Measurements from ENCODE around the gene IGLL5. TPM values are rescaled to one million over a fixed set of nuclear protein-coding genes. Genes with fewer than 3 reads are reported as not detected.

Gene IGLL5
- total and polyA plus RNA-seq, 4 experiments from 2014 or later: 0.26 to 3.6 TPM; not detected in 2

DNA sequence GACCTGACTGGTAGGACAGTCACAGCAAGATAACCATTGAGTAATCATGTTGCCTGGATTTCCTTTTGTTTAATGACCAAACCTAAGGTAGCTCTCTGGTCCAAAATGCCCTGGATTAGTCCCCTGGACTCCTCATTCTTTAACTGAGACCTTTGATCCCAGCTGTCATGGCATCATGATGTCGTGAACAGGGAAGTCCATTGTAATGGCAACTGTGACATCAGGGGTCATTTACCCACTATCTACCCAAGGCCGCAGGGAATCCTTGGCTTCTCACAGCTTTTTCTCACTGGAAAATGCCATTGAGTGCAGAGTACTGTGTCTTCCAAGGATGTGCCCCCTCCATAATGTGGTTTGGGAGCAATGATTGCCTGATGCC lies 29.1 kb upstream of the IGLL5 start:
- ChIA-PET POLR2A (ENCODE audit: partially characterized antibody) (interaction anchor here (14.8 kb wide), 1 partner anchor 42 kb away, joined by 250 read pairs; no protein-coding TSS in a partner anchor), CTCF (ENCODE audit: partially characterized antibody) (interaction anchor here (0.9 to 15.2 kb wide), 7 partner anchors 10 to 113 kb away, joined by 3 to 560 read pairs (median 9); no protein-coding TSS in a partner anchor)
- Histone ChIP-seq H3K27ac (ENCODE audit: low read depth, low read length) (no peak overlapping the region), H3K9me3 (ENCODE audit: control insufficient read depth in 1 of 2, low read length in 2 of 2) (no peaks in the 10 kb centered on the region), H3K27me3 (ENCODE audit: insufficient read depth, low read length) (no peaks in the 10 kb centered on the region), H3K4me1 (ENCODE audit: insufficient read depth, low read length) (no peaks in the 10 kb centered on the region), H3K36me3 (ENCODE audit: insufficient read depth, low read length) (no peaks in the 10 kb centered on the region), H3K4me3 (ENCODE audit: low read length in 2 of 2) (no peak overlapping the region)
- no peak overlapping the region for H3K4me3 Mint-ChIP-seq
- no peak overlapping the region for H3K27ac Mint-ChIP-seq
- H3K4me1 Mint-ChIP-seq: peaks cover 7 to 17% (median 8%) of the 10 kb centered on the region in 4 donors
- no peaks in the 10 kb centered on the region for H3K9me3 Mint-ChIP-seq
- intact Hi-C loops (cut with micrococcal nuclease): no loop called here
- no peaks in the 10 kb centered on the region for H3K27me3 Mint-ChIP-seq
- DNase-seq: no peak
- no peaks in the 10 kb centered on the region for H3K36me3 Mint-ChIP-seq

- no peak overlapping the region for H3K27ac ChIP-seq (ENCODE audit: low read depth, low read length)
- Mint-ChIP-seq H3K27ac (peak overlapping the region in 4 of 7 donors; percentile 52 to 93 (median 80)), H3K9me3 (no peaks in the 10 kb centered on the region), H3K4me1 (peaks cover 35 to 49% (median 41%) of the 10 kb centered on the region in 4 donors), H3K27me3 (no peaks in the 10 kb centered on the region), H3K4me3 (peak overlapping the region in 1 of 8 donors; percentile 0), H3K36me3 (no peaks in the 10 kb centered on the region)
- intact Hi-C loops (cut with micrococcal nuclease): no loop called here
- ChIA-PET CTCF (ENCODE audit: partially characterized antibody) (interaction anchor here (0.9 to 6.4 kb wide), 5 partner anchors 7 to 14 kb away, joined by 3 to 48 read pairs (median 3); no protein-coding TSS in a partner anchor), POLR2A (ENCODE audit: partially characterized antibody) (interaction anchor here (1.0 to 3.8 kb wide), 4 partner anchors 11 to 44 kb away, joined by 3 to 36 read pairs (median 4); no protein-coding TSS in a partner anchor)
- no peaks in the 10 kb centered on the region for H3K27me3 ChIP-seq (ENCODE audit: insufficient read depth, low read length)
- H3K4me1 ChIP-seq (ENCODE audit: insufficient read depth, low read length): peaks cover 35% of the 10 kb centered on the region
- H3K4me3 ChIP-seq (ENCODE audit: low read length in 2 of 2): no peak overlapping the region
- DNase-seq: no peak
- no peaks in the 10 kb centered on the region for H3K9me3 ChIP-seq (ENCODE audit: control insufficient read depth in 1 of 2, low read length in 2 of 2)
- H3K36me3 ChIP-seq (ENCODE audit: insufficient read depth, low read length): no peaks in the 10 kb centered on the region
These were observed 24.6 kb upstream of the IGLL5 start for GRCh38 chr22:22863001-22863400.

GRCh38 chr22:22865311-22866072 lies 22.1 kb upstream of the IGLL5 start:
- Mint-ChIP-seq H3K27me3 (no peaks in the 10 kb centered on the region), H3K9me3 (no peaks in the 10 kb centered on the region), H3K4me1 (peaks cover 35 to 55% (median 41%) of the 10 kb centered on the region in 4 donors), H3K4me3 (peak overlapping the region in 7 of 8 donors; percentile 33 to 67 (median 51)), H3K36me3 (no peaks in the 10 kb centered on the region), H3K27ac (peak overlapping the region; percentile 50 to 95 (median 83))
- intact Hi-C loops (cut with micrococcal nuclease): no loop called here
- Histone ChIP-seq H3K9me3 (ENCODE audit: control insufficient read depth in 1 of 2, low read length in 2 of 2) (no peaks in the 10 kb centered on the region), H3K4me1 (ENCODE audit: insufficient read depth, low read length) (peaks cover 35% of the 10 kb centered on the region), H3K27ac (ENCODE audit: low read depth, low read length) (no peak overlapping the region), H3K4me3 (ENCODE audit: low read length in 2 of 2) (no peak overlapping the region), H3K27me3 (ENCODE audit: insufficient read depth, low read length) (no peaks in the 10 kb centered on the region), H3K36me3 (ENCODE audit: insufficient read depth, low read length) (no peaks in the 10 kb centered on the region)
- peak; percentile 53 to 71 (median 59) for DNase-seq
- ChIA-PET POLR2A (ENCODE audit: partially characterized antibody) (interaction anchor here (0.6 to 3.8 kb wide), 12 partner anchors 8 to 112 kb away, joined by 3 to 36 read pairs (median 7); no protein-coding TSS in a partner anchor), CTCF (ENCODE audit: partially characterized antibody) (interaction anchor here (0.7 to 6.4 kb wide), 8 partner anchors 8 to 113 kb away, joined by 4 to 48 read pairs (median 8); no protein-coding TSS in a partner anchor)

DNA sequence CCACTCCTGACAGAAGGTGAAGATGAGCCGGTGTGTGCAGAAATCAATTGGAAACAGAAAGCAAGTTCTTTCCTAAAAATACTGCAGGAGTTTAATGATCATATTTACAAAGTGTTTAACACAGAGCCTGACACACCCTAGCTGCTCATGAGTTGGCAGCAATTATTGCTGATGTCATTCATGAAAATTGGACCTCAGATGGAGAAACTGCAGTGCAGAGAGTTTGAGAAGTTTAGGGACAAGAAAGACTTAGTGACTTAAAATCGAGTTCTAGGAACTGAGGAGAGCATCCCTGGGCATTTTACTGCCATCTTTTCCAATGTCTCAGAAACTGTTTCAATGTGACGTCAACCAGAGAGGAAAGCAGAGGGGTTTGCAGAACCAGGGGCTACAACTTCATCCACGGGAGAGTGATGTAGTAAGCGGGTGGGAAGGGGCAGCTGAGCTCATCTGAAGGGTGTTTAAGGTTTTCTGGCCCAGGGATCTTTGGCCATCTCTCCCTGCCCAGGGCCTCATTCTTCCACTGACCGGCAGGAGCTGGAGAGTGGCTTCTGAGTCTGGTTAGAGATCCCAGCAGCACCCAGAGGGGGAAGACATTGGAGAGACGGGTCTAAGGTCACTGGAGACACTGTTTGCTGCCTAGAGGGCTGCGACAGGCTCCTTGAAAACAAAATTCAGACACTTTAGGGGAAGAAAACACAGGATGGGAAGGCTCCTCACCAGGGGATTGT lies 21.1 kb upstream of the IGLL5 start:
- peaks cover 35% of the 10 kb centered on the region for H3K4me1 ChIP-seq (ENCODE audit: insufficient read depth, low read length)

DNA sequence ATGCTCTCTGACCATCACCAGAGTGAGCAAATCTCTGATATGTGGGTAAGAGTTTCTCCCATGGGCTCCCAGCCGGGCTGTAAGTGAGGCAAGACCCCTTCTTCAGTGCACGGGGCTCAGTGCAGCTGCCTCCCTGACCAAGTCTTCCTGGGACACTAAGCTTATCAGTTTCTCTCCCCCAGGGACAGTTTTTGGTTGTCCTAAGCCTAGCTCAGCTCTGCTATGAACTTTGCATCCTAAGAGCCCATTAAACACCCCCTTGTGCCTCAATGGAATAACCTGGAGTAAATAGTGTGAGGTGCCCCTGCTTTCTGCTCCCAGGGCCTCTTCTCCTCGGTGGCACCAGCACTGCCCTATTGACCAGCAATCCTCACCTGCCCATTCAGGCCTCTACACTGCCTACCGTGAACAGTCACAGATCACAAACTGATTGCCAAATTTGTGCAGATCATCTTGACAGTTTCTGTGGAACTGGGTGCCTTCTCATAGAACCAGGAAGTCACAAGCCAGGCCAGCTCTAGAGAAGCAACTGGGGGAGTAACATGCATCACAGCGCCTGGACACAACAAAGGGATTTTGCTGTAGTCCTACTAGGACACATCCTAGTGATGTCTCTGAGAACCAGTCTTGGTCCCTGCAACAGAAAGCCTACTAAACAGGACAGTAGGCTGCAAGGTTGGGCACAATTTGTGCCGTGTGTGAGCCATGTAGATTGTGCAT lies 19.5 kb upstream of the IGLL5 start:
- H3K27me3 ChIP-seq (ENCODE audit: insufficient read depth, low read length): no peaks in the 10 kb centered on the region
- DNase-seq: no peak
- no peak overlapping the region for H3K4me3 ChIP-seq (ENCODE audit: low read length in 2 of 2)
- Mint-ChIP-seq H3K27me3 (no peaks in the 10 kb centered on the region), H3K9me3 (peaks cover 0 to 4% (median 0%) of the 10 kb centered on the region in 8 donors), H3K4me3 (no peak overlapping the region), H3K36me3 (no peaks in the 10 kb centered on the region), H3K27ac (peak overlapping the region in 1 of 7 donors; percentile 29), H3K4me1 (peaks cover 38 to 56% (median 40%) of the 10 kb centered on the region in 4 donors)
- intact Hi-C loops (cut with micrococcal nuclease): no loop called here
- H3K27ac ChIP-seq (ENCODE audit: low read depth, low read length): no peak overlapping the region
- H3K36me3 ChIP-seq (ENCODE audit: insufficient read depth, low read length): no peaks in the 10 kb centered on the region
- POLR2A ChIA-PET (ENCODE audit: partially characterized antibody): no interaction called here
- H3K4me1 ChIP-seq (ENCODE audit: insufficient read depth, low read length): peaks cover 35% of the 10 kb centered on the region
- no peaks in the 10 kb centered on the region for H3K9me3 ChIP-seq (ENCODE audit: control insufficient read depth in 1 of 2, low read length in 2 of 2)
- CTCF ChIA-PET (ENCODE audit: partially characterized antibody): interaction anchor here (1.0 to 1.9 kb wide), 3 partner anchors 18 to 58 kb away, joined by 4 to 5 read pairs (median 5); no protein-coding TSS in a partner anchor

More for the DNA sequence above, 21.1 kb upstream of the IGLL5 start:
- Mint-ChIP-seq H3K4me1 (peaks cover 39 to 58% (median 43%) of the 10 kb centered on the region in 4 donors), H3K27ac (peak overlapping the region; percentile 38 to 91 (median 77)), H3K36me3 (no peaks in the 10 kb centered on the region), H3K27me3 (no peaks in the 10 kb centered on the region), H3K4me3 (peak overlapping the region in 4 of 8 donors; percentile 50 to 67 (median 56)), H3K9me3 (no peaks in the 10 kb centered on the region)
- Histone ChIP-seq H3K4me3 (ENCODE audit: low read length in 2 of 2) (no peak overlapping the region), H3K9me3 (ENCODE audit: control insufficient read depth in 1 of 2, low read length in 2 of 2) (no peaks in the 10 kb centered on the region), H3K36me3 (ENCODE audit: insufficient read depth, low read length) (no peaks in the 10 kb centered on the region), H3K27me3 (ENCODE audit: insufficient read depth, low read length) (no peaks in the 10 kb centered on the region), H3K27ac (ENCODE audit: low read depth, low read length) (no peak overlapping the region)
- no peak for DNase-seq
- ChIA-PET POLR2A (ENCODE audit: partially characterized antibody) (interaction anchor here (1.2 to 3.8 kb wide), 10 partner anchors 7 to 113 kb away, joined by 3 to 36 read pairs (median 8); no protein-coding TSS in a partner anchor), CTCF (ENCODE audit: partially characterized antibody) (interaction anchor here (1.1 to 6.4 kb wide), 9 partner anchors 7 to 114 kb away, joined by 5 to 48 read pairs (median 8); no protein-coding TSS in a partner anchor)
- intact Hi-C loops (cut with micrococcal nuclease): no loop called here

DNA sequence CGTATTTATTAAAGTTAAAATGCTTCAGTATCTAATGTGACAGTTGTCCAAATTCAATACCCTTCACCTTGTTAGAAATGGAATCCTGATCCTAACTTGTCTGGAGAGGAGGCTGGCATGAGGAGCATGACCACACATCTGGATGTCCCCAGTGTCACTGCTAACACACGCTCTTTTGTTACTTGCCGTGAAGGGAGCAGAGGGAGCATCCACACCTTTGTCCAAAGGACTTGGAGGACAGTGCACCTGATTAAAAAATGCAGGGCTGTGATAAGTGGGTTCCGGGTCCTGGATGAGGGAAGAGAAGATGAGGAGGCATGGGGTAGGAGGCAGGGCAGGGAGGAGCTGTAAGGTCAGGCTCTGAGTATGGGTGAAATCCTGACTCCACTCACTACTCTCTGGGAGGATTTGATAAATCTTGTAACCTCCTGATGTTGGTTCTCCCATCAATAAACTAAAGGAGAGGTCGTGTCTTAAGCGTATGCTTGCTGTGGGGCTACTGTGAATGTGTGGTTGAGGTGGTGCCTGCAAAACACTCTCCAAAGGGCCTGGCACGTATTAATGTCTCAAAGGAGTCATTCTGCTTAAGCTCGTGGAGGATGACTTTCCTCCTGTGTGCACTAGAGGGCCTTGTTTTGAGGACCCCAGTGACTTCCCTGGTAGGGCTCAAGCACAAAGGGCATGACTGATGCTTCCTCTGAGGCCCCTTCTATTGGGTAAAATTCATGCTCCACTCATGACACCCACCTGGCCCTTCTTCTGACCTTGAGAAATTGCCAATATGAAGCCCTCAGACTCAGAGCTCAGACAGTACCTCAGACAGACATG lies 16.8 kb upstream of the IGLL5 start:
- DNase-seq: no peak
- ChIA-PET CTCF (ENCODE audit: partially characterized antibody) (interaction anchor here (0.9 to 2.0 kb wide), 10 partner anchors 10 to 82 kb away, joined by 3 to 18 read pairs (median 3); no protein-coding TSS in a partner anchor), POLR2A (ENCODE audit: partially characterized antibody) (interaction anchor here (0.7 to 0.9 kb wide), 2 partner anchors 61 to 118 kb away, joined by 3 to 4 read pairs; no protein-coding TSS in a partner anchor)
- Histone ChIP-seq H3K9me3 (ENCODE audit: control insufficient read depth in 1 of 2, low read length in 2 of 2) (no peaks in the 10 kb centered on the region), H3K36me3 (ENCODE audit: insufficient read depth, low read length) (no peaks in the 10 kb centered on the region), H3K4me3 (ENCODE audit: low read length in 2 of 2) (no peak overlapping the region), H3K27ac (ENCODE audit: low read depth, low read length) (no peak overlapping the region), H3K4me1 (ENCODE audit: insufficient read depth, low read length) (peaks cover 13% of the 10 kb centered on the region), H3K27me3 (ENCODE audit: insufficient read depth, low read length) (no peaks in the 10 kb centered on the region)
- H3K27me3 Mint-ChIP-seq: no peaks in the 10 kb centered on the region
- H3K27ac Mint-ChIP-seq: peak overlapping the region in 3 of 7 donors; percentile 29 to 72 (median 63)
- peaks cover 2 to 4% of the 10 kb centered on the region in 2 donors for H3K36me3 Mint-ChIP-seq
- peaks cover 12 to 29% (median 15%) of the 10 kb centered on the region in 4 donors for H3K4me1 Mint-ChIP-seq
- intact Hi-C loops (cut with micrococcal nuclease): no loop called here
- peaks cover 0 to 17% (median 12%) of the 10 kb centered on the region in 8 donors for H3K9me3 Mint-ChIP-seq
- no peak overlapping the region for H3K4me3 Mint-ChIP-seq

Data from CD4-positive, alpha-beta memory T cell (primary cell).